Activated naive CD4-positive, alpha-beta T cell treated with anti-CD3 and anti-CD28 coated beads, Interleukin-2, amount 50 U/mL, for 72 hours (primary cell): ENCODE data around the gene FBXO40. TPM values are rescaled to one million over a fixed set of nuclear protein-coding genes. Genes with fewer than 3 reads are reported as not detected.

Experiments used
- total RNA-seq, 2 donors: library from RNA; stranded (reverse); gene quantifications; one replicate each; pipeline ENCODE4 v1.2.3, GENCODE V29; 2022

Gene FBXO40
- total RNA-seq, 2 donors from 2014 or later: not detected

Other genes starting within 250 kb of the FBXO40 start
- 10 to 100 TPM in 1 of 2 donors, 1 to 10 TPM in 1; 8.9 to 28.7 TPM for gene POLQ, start 47.4 kb upstream of the FBXO40 start, total RNA-seq
- not detected for gene ARGFX, start 25.4 kb upstream of the FBXO40 start, total RNA-seq
- gene HCLS1, start 67.5 kb downstream of the FBXO40 start, total RNA-seq: 100 to 1,000 TPM; 217 to 293 TPM
- 10 to 100 TPM; 30.1 to 31.8 TPM for gene GOLGB1, start 156.4 kb downstream of the FBXO40 start, total RNA-seq
- 10 to 100 TPM; 34.7 to 50.6 TPM for gene IQCB1, start 241.7 kb downstream of the FBXO40 start, total RNA-seq
- 10 to 100 TPM; 14.9 to 19.3 TPM for gene EAF2, start 241.8 kb downstream of the FBXO40 start, total RNA-seq